Measurements from ENCODE around the gene MTUS2.
"Not testable (repeated sequence)": the region's sequence is repeated elsewhere in the genome, so short reads cannot be mapped to it uniquely, and the experiment has no call there.

MTUS2 gene

DNA sequence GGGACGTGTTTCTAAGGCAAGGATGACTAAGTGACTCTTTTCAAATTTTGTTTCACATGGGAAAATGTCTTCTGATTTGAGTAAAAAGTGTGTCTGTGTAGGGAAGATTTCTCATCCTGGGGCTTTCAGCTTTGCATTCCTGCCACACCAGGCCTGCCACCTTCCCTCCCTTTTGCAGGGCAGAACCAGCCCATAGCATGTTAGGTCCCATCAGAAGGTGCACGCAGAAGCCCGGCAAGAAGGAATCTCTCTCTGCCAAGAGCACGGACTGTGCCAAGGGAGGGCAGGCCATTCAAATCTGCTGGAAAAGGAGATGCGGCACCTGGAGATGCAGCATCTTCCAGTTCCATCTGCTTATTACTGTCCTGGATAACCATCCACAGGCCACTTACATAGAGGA lies 563.3 kb downstream of the MTUS2 start:
- peaks cover 0 to 6% of the 10 kb centered on the region in 2 experiments for H3K4me1 ChIP-seq (ENCODE audit: control insufficient read depth in 1 of 2, insufficient read depth in 1 of 2, low read depth in 1 of 2, low read length in 1 of 2)
- no peak overlapping the region for H3K4me3 ChIP-seq (ENCODE audit: low read depth in 1 of 2, low read length in 1 of 2)
- TF ChIP-seq, protein P1, sequence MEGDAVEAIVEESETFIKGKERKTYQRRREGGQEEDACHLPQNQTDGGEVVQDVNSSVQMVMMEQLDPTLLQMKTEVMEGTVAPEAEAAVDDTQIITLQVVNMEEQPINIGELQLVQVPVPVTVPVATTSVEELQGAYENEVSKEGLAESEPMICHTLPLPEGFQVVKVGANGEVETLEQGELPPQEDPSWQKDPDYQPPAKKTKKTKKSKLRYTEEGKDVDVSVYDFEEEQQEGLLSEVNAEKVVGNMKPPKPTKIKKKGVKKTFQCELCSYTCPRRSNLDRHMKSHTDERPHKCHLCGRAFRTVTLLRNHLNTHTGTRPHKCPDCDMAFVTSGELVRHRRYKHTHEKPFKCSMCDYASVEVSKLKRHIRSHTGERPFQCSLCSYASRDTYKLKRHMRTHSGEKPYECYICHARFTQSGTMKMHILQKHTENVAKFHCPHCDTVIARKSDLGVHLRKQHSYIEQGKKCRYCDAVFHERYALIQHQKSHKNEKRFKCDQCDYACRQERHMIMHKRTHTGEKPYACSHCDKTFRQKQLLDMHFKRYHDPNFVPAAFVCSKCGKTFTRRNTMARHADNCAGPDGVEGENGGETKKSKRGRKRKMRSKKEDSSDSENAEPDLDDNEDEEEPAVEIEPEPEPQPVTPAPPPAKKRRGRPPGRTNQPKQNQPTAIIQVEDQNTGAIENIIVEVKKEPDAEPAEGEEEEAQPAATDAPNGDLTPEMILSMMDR (IDR thresholded peaks at IDR 0.05): no peak
- peaks cover 7% of the 10 kb centered on the region for H3K9me3 ChIP-seq
- H3K27me3 ChIP-seq: no peaks in the 10 kb centered on the region
- no peaks in the 10 kb centered on the region for H3K36me3 ChIP-seq
- no peak overlapping the region for H3K27ac ChIP-seq

DNA sequence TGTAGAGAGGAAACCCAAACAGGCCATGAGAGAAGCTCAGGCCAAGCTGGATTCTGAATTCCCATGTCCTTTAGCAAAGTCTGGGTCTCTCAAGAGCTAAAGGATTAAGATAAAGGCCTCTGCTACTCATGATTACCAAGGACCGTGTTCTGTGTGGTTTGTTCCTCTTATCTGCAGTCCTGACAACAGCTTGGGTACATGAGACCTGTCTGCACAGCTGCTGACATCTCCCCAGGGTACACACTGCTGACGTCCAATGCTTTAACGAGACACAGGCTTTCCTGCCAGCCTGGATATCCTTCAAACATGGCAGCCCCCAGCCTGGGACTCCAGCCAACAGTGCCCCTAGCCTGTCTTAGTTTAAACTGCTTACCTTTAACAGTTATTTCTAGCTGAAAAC lies 564.3 kb downstream of the MTUS2 start:
- TF ChIP-seq, protein P1 (IDR thresholded peaks at IDR 0.05): no peak
- no peaks in the 10 kb centered on the region for H3K27me3 ChIP-seq
- H3K9me3 ChIP-seq: no peaks in the 10 kb centered on the region
- no peak overlapping the region for H3K4me3 ChIP-seq (ENCODE audit: low read depth in 1 of 2, low read length in 1 of 2)
- H3K36me3 ChIP-seq: no peaks in the 10 kb centered on the region
- H3K27ac ChIP-seq: no peak overlapping the region
- peaks cover 0 to 2% of the 10 kb centered on the region in 2 experiments for H3K4me1 ChIP-seq (ENCODE audit: control insufficient read depth in 1 of 2, insufficient read depth in 1 of 2, low read depth in 1 of 2, low read length in 1 of 2)

DNA sequence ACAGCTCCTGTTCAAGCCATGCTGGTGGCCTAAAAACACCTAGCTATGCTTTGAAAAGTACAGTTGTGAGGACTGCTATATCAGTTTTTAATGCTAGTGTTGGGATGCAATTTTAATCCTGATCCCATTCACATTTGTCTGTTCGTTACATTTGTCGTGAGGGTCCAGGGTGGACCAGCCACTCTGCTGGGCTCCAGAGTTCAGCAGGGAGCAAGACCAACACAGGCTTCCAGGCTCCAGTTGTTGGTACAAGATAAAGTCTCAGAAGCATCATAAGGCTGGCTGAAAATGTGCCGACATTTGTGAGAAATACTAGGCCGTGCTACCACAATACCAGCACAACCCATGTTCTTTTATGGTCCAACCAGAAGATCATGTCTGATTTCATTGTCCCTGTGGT lies 564.7 kb downstream of the MTUS2 start:
- Histone ChIP-seq H3K27ac (no peak overlapping the region), H3K4me3 (ENCODE audit: low read depth in 1 of 2, low read length in 1 of 2) (no peak overlapping the region), H3K36me3 (no peaks in the 10 kb centered on the region), H3K9me3 (no peaks in the 10 kb centered on the region), H3K27me3 (no peaks in the 10 kb centered on the region), H3K4me1 (ENCODE audit: control insufficient read depth in 1 of 2, insufficient read depth in 1 of 2, low read depth in 1 of 2, low read length in 1 of 2) (no peaks in the 10 kb centered on the region)
- TF ChIP-seq, protein P1 (IDR thresholded peaks at IDR 0.05): no peak

DNA sequence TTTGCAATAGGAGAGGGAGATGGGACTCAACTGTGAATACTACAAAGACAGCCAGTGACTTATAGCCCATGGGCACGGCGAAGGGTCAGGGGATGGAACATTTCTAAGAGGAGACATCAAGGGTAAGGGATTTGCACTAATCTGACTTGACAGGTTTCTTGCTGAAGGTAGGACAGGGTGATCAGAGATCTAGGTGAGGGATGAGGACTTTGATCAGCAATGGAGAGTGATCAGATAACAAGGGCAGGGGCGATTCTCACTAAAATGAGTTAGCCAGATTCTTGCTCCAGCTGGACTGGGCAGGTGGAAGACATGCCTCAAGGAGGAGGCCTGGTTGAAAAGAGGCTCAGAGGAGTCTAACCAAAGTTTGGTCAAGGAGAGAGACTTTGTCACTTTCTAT lies 566.1 kb downstream of the MTUS2 start:
- Histone ChIP-seq H3K36me3 (no peaks in the 10 kb centered on the region), H3K4me3 (ENCODE audit: low read depth in 1 of 2, low read length in 1 of 2) (no peak overlapping the region), H3K4me1 (ENCODE audit: control insufficient read depth in 1 of 2, insufficient read depth in 1 of 2, low read depth in 1 of 2, low read length in 1 of 2) (no peaks in the 10 kb centered on the region), H3K9me3 (no peaks in the 10 kb centered on the region), H3K27ac (no peak overlapping the region), H3K27me3 (no peaks in the 10 kb centered on the region)
- TF ChIP-seq, protein P1 (IDR thresholded peaks at IDR 0.05): no peak

DNA sequence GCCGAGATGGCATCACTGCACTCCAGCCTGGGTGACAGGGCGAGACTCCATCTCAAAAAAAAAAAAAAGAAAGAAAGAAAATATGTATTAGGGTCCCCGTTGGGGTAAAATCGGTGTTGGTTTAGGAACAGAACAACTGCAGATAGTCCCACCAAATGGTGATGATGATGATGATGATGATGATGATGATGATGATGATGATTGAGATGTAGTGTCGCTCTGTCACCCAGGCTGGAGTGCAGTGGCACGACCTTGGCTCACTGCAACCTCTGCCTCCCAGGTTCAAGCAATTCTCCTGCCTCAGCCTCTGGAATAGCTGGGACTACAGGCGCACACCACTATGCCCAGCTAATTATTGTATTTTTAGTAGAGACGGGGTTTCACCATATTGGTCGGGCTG lies 570.5 kb downstream of the MTUS2 start:
- H3K27me3 ChIP-seq: peaks cover 26% of the 10 kb centered on the region
- not testable (repeated sequence) for H3K4me1 ChIP-seq (ENCODE audit: control insufficient read depth in 1 of 2, insufficient read depth in 1 of 2, low read depth in 1 of 2, low read length in 1 of 2); H3K9me3 ChIP-seq; H3K4me3 ChIP-seq (ENCODE audit: low read depth in 1 of 2, low read length in 1 of 2); H3K27ac ChIP-seq; H3K36me3 ChIP-seq

DNA sequence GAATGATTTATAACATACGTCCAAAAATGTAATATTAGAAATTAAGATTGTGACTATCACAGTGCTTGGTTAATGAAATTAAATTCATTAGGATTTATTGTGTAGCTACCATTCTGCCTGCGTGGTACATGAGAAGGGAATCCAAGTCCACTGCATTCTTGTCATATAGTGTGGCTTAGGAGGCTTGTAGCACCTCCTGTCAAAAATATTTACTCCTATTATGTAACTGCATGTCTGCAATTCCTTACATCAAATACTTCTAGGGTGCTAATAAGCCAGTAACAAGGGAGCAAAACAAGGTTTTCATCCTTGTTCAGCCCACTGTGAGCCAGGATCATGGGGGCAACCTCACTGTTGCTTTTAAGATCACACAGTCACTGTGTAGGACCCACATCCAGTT lies 576.3 kb downstream of the MTUS2 start:
- no peaks in the 10 kb centered on the region for H3K9me3 ChIP-seq
- no peak overlapping the region for H3K4me3 ChIP-seq (ENCODE audit: low read depth in 1 of 2, low read length in 1 of 2)
- no peak overlapping the region for H3K27ac ChIP-seq
- TF ChIP-seq, protein P1 (IDR thresholded peaks at IDR 0.05): no peak
- H3K27me3 ChIP-seq: peaks cover 36% of the 10 kb centered on the region
- H3K4me1 ChIP-seq (ENCODE audit: control insufficient read depth in 1 of 2, insufficient read depth in 1 of 2, low read depth in 1 of 2, low read length in 1 of 2): no peaks in the 10 kb centered on the region
- H3K36me3 ChIP-seq: no peaks in the 10 kb centered on the region
